Stimulated activated CD4-positive, alpha-beta T cell treated with anti-CD3 and anti-CD28 coated beads, Interleukin-1b, Interleukin-23, amount 100 ng/mL, for 1 hour (primary cell): ENCODE data around the gene CDC42SE2.

Source experiments
- DNase-seq, 2 donors: peaks; one replicate each; pipeline ENCODE4 v3.0.0-alpha.2; 2020; ENCODE audit warnings: low read depth in 2 of 2

Gene CDC42SE2

GRCh38 chr5:131433109-131433508 lies 169.3 kb downstream of the CDC42SE2 start:
- no peak for DNase-seq

GRCh38 chr5:131436081-131436480 lies 172.2 kb downstream of the CDC42SE2 start:
- DNase-seq: no peak

DNA sequence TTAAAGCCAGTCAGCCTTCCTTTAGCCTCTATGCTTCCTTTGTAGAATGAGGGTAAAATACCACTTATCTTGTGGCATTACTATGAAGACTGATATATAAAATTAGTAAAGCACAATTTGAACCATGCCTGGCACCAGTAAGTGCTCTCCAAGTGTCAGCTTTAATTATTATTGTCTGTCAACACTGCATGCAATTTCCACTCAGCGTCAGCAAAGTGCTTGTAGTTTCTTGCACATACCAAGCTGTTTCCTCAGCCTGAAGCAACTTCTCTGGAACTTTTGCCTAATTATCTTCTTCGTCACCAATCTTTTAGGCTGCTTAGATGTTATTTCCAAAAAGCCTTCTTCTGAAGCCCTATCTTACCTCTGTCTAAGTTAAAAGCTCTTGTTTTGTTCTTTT lies 177.3 kb downstream of the CDC42SE2 start:
- DNase-seq: no peak
